Peyer's patch (tissue), 4 donors: ENCODE data around the gene TMEM184A.

ENCODE experiments used
- CTCF ChIP-seq, 6 experiments: fragments of 450-650 bp in 4 of 6; fragments of 200-600 bp in 2 of 6; sonication (generic) in 1 of 6; IDR thresholded peaks; one replicate each; pipeline ENCODE4 v1.5.1; 2017 to 2019; ENCODE audit warnings: antibody characterized with exemption in 6 of 6, mild to moderate bottlenecking in 3 of 6, moderate library complexity in 1 of 6
- POLR2A ChIP-seq, 2 donors: fragments of 450-650 bp; IDR thresholded peaks; one replicate each; pipeline ENCODE4 v1.5.1; 2017; ENCODE audit warnings: antibody characterized with exemption in 2 of 2, mild to moderate bottlenecking in 2 of 2, moderate library complexity in 2 of 2

GRCh38 chr7:1569440-1569832 is 13.4 kb upstream of the TMEM184A start:
- no peak for TF ChIP-seq CTCF (IDR thresholded peaks at IDR 0.05)
- TF ChIP-seq POLR2A (IDR thresholded peaks at IDR 0.05) = no peak
